GM12864 (cell line): ENCODE results near the gene ADAT2.
"Not testable (repeated sequence)": the region's sequence is repeated elsewhere in the genome, so short reads cannot be mapped to it uniquely, and the experiment has no call there.

Experiments used
- DNase-seq: peaks from one replicate; pipeline ENCODE4 v3.0.0-alpha.2; 2011; ENCODE audit warnings: low read depth
- H3K4me3 ChIP-seq: 2 replicates; pipeline ENCODE4 v1.5.1; 2011; ENCODE audit warnings: mild to moderate bottlenecking, low read depth, low read length, control low read depth
- CTCF ChIP-seq: IDR thresholded peaks from 2 replicates; pipeline ENCODE4 v1.5.1; 2011; ENCODE audit warnings: low read depth, mild to moderate bottlenecking, moderate library complexity, low read length, control low read depth, inconsistent platforms; ENCODE audit errors: missing control alignments

The ADAT2 gene

GRCh38 chr6:143465546-143465945 is 15.1 kb upstream of the ADAT2 start:
- no peak for DNase-seq

DNA sequence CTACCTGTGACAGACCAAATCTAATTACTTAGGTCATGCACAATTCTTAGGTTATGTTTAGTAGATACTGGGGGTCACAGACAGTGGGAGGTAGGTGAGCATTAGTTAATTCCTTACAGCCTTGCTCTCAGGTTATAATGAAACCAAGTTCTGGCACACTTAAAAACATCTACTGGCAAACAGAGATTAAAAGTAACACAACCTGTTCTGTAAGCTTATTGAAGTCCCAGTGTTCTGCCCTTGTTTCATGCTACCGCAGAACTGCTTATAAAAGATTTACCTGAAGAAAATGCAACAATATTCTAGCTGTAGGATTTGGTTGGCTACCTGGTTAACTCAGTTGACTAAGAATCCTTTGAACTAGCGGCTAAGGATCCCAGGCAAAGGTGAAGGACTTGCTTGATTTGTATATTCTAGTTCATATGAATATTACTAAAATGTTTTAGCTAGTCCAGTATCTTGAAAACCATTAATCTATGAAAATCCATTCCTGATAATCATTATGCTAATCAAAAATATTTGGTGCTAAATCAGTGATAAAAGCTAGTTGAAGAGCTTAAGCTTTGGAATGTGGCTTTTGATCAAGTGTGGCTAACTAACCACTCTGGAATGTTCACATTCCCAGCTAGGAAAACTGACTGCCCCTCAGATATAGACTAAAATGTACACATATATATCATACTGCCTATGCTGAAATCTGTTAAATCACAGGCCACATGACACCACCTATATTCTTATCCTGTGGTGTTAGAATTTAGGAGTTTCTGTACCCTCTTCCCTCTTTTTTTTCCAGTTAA is 7.3 kb upstream of the ADAT2 start:
- no peak for TF ChIP-seq CTCF
- DNase-seq: no peak
- no peak overlapping the region for H3K4me3 ChIP-seq

More at GRCh38 chr6:143465546-143465945, 15.1 kb upstream of the ADAT2 start:
- no peak overlapping the region for H3K4me3 ChIP-seq
- TF ChIP-seq CTCF: no peak

GRCh38 chr6:143451531-143451930 is 1.0 kb upstream of the ADAT2 start:
- TF ChIP-seq CTCF: no peak
- DNase-seq: no peak
- peak overlapping the region; percentile 74 for H3K4me3 ChIP-seq

GRCh38 chr6:143449714-143450452 is 612 bp downstream of the ADAT2 start:
- DNase-seq: peak; percentile 39
- H3K4me3 ChIP-seq: peak overlapping the region; percentile 74
- no peak for TF ChIP-seq CTCF

GRCh38 chr6:143449082-143449713 is 1.3 kb downstream of the ADAT2 start:
- peak overlapping the region; percentile 74 for H3K4me3 ChIP-seq
- TF ChIP-seq CTCF: no peak
- no peak for DNase-seq

- DNase-seq, H3K4me3 ChIP-seq: not testable (repeated sequence)
Measured at GRCh38 chr6:143447865-143448264, 2.6 kb downstream of the ADAT2 start.

DNA sequence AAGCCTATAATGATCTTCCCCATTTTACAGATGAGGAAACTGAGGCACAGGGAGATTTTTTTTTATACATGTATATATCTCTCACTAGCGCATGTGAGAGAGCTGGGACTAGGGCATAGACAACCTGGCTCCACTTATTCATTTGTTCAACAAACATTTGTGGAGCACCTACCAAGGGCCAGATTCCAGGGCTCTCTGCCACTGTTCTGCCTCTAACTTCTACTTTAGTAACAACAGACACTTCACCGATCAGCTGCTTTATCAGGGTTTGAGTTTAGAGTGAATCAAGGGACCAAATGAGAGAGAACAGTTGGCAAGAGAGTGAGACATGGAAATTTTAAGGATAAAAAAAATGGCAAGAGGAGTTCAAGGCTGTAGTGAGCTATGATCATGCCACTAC is 7.4 kb downstream of the ADAT2 start:
- H3K4me3 ChIP-seq: no peak overlapping the region
- no peak for DNase-seq
- TF ChIP-seq CTCF: no peak
